ENCODE results near the gene ERVH48-1. TPM values are rescaled to one million over a fixed set of nuclear protein-coding genes. Genes with fewer than 3 reads are reported as not detected.

ERVH48-1 gene
- total and polyA plus RNA-seq, 2 of the 8 experiments (the other 6 are each of a cell fraction or from before 2014, with no cell fraction given) = 4.2 to 17.7 TPM

GRCh38 chr21:42923553-42924432 is 1.6 kb downstream of the ERVH48-1 start:
- Histone ChIP-seq H3K9me3 (ENCODE audit: insufficient read depth in 2 of 2, low read depth in 1 of 2, low read length in 1 of 2) (no peaks in the 10 kb centered on the region), H4K91ac (replicated peaks; ENCODE audit: insufficient read length, low read length) (peak overlapping the region; percentile 93), H3K23ac (ENCODE audit: insufficient read length) (no peak overlapping the region), H4K8ac (ENCODE audit: extremely low read depth, insufficient read depth, low read length) (peak overlapping the region; percentile 41; the same call in 1 of the 2 replicates), H3K27me3 (replicated peaks in 1 of 4; ENCODE audit: control insufficient read depth in 3 of 4, extremely low read depth in 1 of 4, insufficient read depth in 3 of 4, low read length in 3 of 4) (no peaks in the 10 kb centered on the region), H4K5ac (ENCODE audit: insufficient read length, low read depth, low read length) (peak overlapping the region; percentile 90), H3K27ac (ENCODE audit: low read depth, low read length) (peak overlapping the region; percentile 62; the same call in 1 of the 2 replicates), H3K9ac (replicated peaks in 1 of 4; ENCODE audit: extremely low read depth in 1 of 4, low read depth in 3 of 4, low read length in 3 of 4) (peak overlapping the region in 2 of 4 experiments; percentile 6 to 36; a peak in 2 of 7 replicates), H3K56ac (replicated peaks; ENCODE audit: insufficient read length, low read depth, low read length) (peak overlapping the region; percentile 12), H3K14ac (ENCODE audit: insufficient read length) (no peak overlapping the region), H3K18ac (ENCODE audit: extremely low read depth, low read length) (peak overlapping the region; percentile 94), H2BK12ac (ENCODE audit: low read depth, low read length) (peak overlapping the region; percentile 62), H3K79me2 (ENCODE audit: control insufficient read depth in 1 of 2, insufficient read depth in 2 of 2, low read length in 2 of 2) (no peaks in the 10 kb centered on the region; a peak in 1 of 4 replicates), H3K4me3 (ENCODE audit: extremely low read depth in 1 of 4, insufficient read depth in 2 of 4, low read depth in 3 of 4, low read length in 4 of 4) (peak overlapping the region in 3 of 4 experiments; percentile 5 to 19 (median 5); a peak in 3 of 8 replicates), H2BK120ac (replicated peaks; ENCODE audit: low read depth, low read length) (peak overlapping the region; percentile 8), H4K20me1 (replicated peaks in 1 of 2; ENCODE audit: control insufficient read depth in 1 of 2, insufficient read depth in 2 of 2, low read length in 2 of 2) (no peaks in the 10 kb centered on the region), H2BK5ac (ENCODE audit: low read depth, low read length) (peak overlapping the region; percentile 97), H3K4ac (replicated peaks; ENCODE audit: insufficient read length, low read depth, low read length) (peak overlapping the region; percentile 57), H2BK15ac (ENCODE audit: low read length) (no peak overlapping the region), H3K4me1 (replicated peaks in 1 of 4; ENCODE audit: control insufficient read depth in 3 of 4, insufficient read depth in 4 of 4, low read length in 3 of 4) (peaks cover 11 to 18% (median 14%) of the 10 kb centered on the region in 4 experiments), H3K4me2 (ENCODE audit: insufficient read depth in 1 of 2, low read depth in 2 of 2, low read length in 2 of 2) (peak overlapping the region; percentile 38 to 44; a peak in 3 of 4 replicates), H3K23me2 (ENCODE audit: low read depth, low read length) (no peaks in the 10 kb centered on the region; the same call in 1 of the 2 replicates), H2AK5ac (ENCODE audit: low read depth, low read length) (0 out of 2 replicates have a peak overlapping the region, but pooled peaks have one; percentile 96), H3K36me3 (ENCODE audit: control insufficient read depth in 2 of 4, insufficient read depth in 4 of 4, low read length in 3 of 4) (peaks cover 0 to 10% (median 0%) of the 10 kb centered on the region in 4 experiments; a peak in 3 of 8 replicates), H2AFZ (ENCODE audit: low read length) (no peak overlapping the region), H3K79me1 (ENCODE audit: low read depth, low read length) (no peaks in the 10 kb centered on the region), H2BK20ac (ENCODE audit: low read length) (peak overlapping the region; percentile 75; the same call in 1 of the 2 replicates)
- WGBS, 2 experiments (ENCODE audit: extremely low coverage in 1 of 2, insufficient coverage in 1 of 2, insufficient read length in 1 of 2, insufficient replicate concordance in 2 of 2, low coverage in 1 of 2, low lambda C conversion rate in 2 of 2, missing lambda C conversion rate in 1 of 2) = 31% methylated on average over 18 of the region's 18 CpGs; no CpG with 5 or more reads in 1 of the 2 experiments
- CTCF ChIA-PET (ENCODE audit: partially characterized antibody) = interaction anchor here (0.6 to 1.7 kb wide), 7 partner anchors 9 to 109 kb away, joined by 3 to 5 read pairs (median 3); no protein-coding TSS in a partner anchor
- POLR2A ChIA-PET (ENCODE audit: partially characterized antibody) = interaction anchor here (1.0 to 2.0 kb wide), 5 partner anchors 9 to 75 kb away, joined by 3 to 5 read pairs (median 3); no protein-coding TSS in a partner anchor
- DNase-seq (ENCODE audit: low read depth in 1 of 2, low spot score in 2 of 2) = peak; percentile 82 to 88
- FAIRE-seq = peak; percentile 80
- TF ChIP-seq ZNF274 (IDR thresholded peaks at IDR 0.05; ENCODE audit: borderline replicate concordance, extremely low read depth, low read length) = no peak
- peak; percentile 70; the same call in 1 of the 2 replicates for TF ChIP-seq POLR2AphosphoS5 (IDR thresholded peaks at IDR 0.05; ENCODE audit: low read depth, low read length)
- TF ChIP-seq PHF8 (conservative IDR thresholded peaks at IDR 0.05; ENCODE audit: low read depth, low read length) = no peak
- TF ChIP-seq SUZ12 (IDR thresholded peaks at IDR 0.05; ENCODE audit: low read length) = no peak
- no peak for TF ChIP-seq NRF1 (IDR thresholded peaks at IDR 0.05; ENCODE audit: low read depth, low read length)
- TF ChIP-seq EGR1 (IDR thresholded peaks at IDR 0.05; ENCODE audit: borderline replicate concordance, low read depth, low read length) = no peak
- no peak for TF ChIP-seq JUN (IDR thresholded peaks at IDR 0.05; ENCODE audit: low read depth, low read length)
- no peak for TF ChIP-seq KDM5A (IDR thresholded peaks at IDR 0.05; ENCODE audit: low read length)
- no peak for TF ChIP-seq BACH1 (IDR thresholded peaks at IDR 0.05; ENCODE audit: low read length)
- TF ChIP-seq CTBP2 (IDR thresholded peaks at IDR 0.05; ENCODE audit: borderline replicate concordance, insufficient read depth, insufficient read length, low read length) = no peak
